ES-I3 (cell line): ENCODE results near the gene PDF.

Experiments used
- H3K36me3 ChIP-seq: 2 replicates; pipeline ENCODE4 v1.6.1; 2013; ENCODE audit warnings: mild to moderate bottlenecking, low read length, control low read depth, moderate library complexity; ENCODE audit not compliant: insufficient read depth
- H3K4me1 ChIP-seq: 2 replicates; pipeline ENCODE4 v1.6.1; 2013; ENCODE audit warnings: mild to moderate bottlenecking, control low read depth, low read length; ENCODE audit not compliant: insufficient read depth
- H3K9ac ChIP-seq: 2 replicates; pipeline ENCODE4 v1.6.1; 2013; ENCODE audit warnings: low read depth, mild to moderate bottlenecking, low read length, moderate library complexity
- H3K9me3 ChIP-seq: 2 replicates; pipeline ENCODE4 v1.6.1; 2013; ENCODE audit warnings: mild to moderate bottlenecking, low read length, moderate library complexity; ENCODE audit not compliant: control insufficient read depth, insufficient read depth

Gene PDF

GRCh38 chr16:69326172-69326873 is 4.1 kb downstream of the PDF start:
- no peaks in the 10 kb centered on the region for H3K9me3 ChIP-seq
- H3K4me1 ChIP-seq = 0 out of 2 replicates have a peak, but pooled peaks cover 6% of the 10 kb centered on the region
- no peak overlapping the region for H3K9ac ChIP-seq
- peaks cover 32% of the 10 kb centered on the region for H3K36me3 ChIP-seq

DNA sequence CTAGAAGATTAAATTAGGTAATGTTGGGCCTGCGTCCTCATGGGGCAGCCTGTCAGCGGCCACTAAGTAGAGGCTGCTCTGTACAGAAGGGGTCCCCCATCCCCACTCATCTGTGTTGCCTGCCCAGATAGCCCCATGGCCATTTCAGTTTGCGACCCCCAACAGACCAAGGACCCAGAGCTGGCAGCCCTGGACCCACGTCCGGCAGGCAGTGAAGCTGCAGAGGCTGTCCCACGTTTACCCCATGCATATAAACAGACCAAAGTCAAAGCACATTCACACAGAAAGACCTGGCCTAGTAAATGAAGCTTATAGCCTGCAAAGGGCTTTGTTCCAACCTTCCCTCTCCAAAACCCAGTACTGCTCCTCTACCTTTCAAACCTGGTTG is 4.6 kb downstream of the PDF start:
- Histone ChIP-seq H3K9ac (no peak overlapping the region), H3K4me1 (0 out of 2 replicates have a peak, but pooled peaks cover 6% of the 10 kb centered on the region), H3K36me3 (peaks cover 35% of the 10 kb centered on the region), H3K9me3 (no peaks in the 10 kb centered on the region)

- peaks cover 42% of the 10 kb centered on the region for H3K36me3 ChIP-seq
- H3K9me3 ChIP-seq = no peaks in the 10 kb centered on the region
- no peak overlapping the region for H3K9ac ChIP-seq
- 0 out of 2 replicates have a peak, but pooled peaks cover 6% of the 10 kb centered on the region for H3K4me1 ChIP-seq
Observed at GRCh38 chr16:69324585-69325253, 5.7 kb downstream of the PDF start.

- Histone ChIP-seq H3K36me3 (peaks cover 42% of the 10 kb centered on the region), H3K9ac (no peak overlapping the region), H3K4me1 (0 out of 2 replicates have a peak, but pooled peaks cover 6% of the 10 kb centered on the region), H3K9me3 (no peaks in the 10 kb centered on the region)
Observed at GRCh38 chr16:69324013-69324531, 6.3 kb downstream of the PDF start.

- 0 out of 2 replicates have a peak, but pooled peaks cover 2% of the 10 kb centered on the region for H3K4me1 ChIP-seq
- H3K9me3 ChIP-seq = no peaks in the 10 kb centered on the region
- no peak overlapping the region for H3K9ac ChIP-seq
- peaks cover 40% of the 10 kb centered on the region for H3K36me3 ChIP-seq
Observed at GRCh38 chr16:69323415-69323814, 7.0 kb downstream of the PDF start.

GRCh38 chr16:69322343-69322742 is 8.0 kb downstream of the PDF start:
- H3K9me3 ChIP-seq = no peaks in the 10 kb centered on the region
- no peaks in the 10 kb centered on the region for H3K4me1 ChIP-seq
- peaks cover 37% of the 10 kb centered on the region for H3K36me3 ChIP-seq
- no peak overlapping the region for H3K9ac ChIP-seq

GRCh38 chr16:69321080-69321479 is 9.3 kb downstream of the PDF start:
- H3K36me3 ChIP-seq = peaks cover 29% of the 10 kb centered on the region
- no peak overlapping the region for H3K9ac ChIP-seq
- H3K4me1 ChIP-seq = no peaks in the 10 kb centered on the region
- no peaks in the 10 kb centered on the region for H3K9me3 ChIP-seq

DNA sequence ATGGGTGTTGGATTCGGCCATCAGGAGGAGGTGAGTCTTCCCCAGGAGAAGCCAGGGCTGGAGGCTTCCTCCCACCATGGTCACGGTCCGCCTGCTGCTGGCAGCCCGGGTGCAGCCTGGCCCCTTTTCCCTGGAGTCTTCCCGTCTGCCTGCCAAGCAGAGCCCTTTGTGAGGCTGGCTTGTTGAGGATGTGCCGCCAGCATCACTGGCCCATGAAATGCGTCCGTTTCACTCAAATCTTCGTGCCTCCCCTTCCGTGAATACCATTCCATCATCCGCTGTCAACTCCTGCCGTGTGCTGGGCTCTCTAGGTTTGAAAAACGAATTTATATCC is 9.7 kb downstream of the PDF start:
- Histone ChIP-seq H3K36me3 (peaks cover 27% of the 10 kb centered on the region), H3K4me1 (no peaks in the 10 kb centered on the region), H3K9me3 (no peaks in the 10 kb centered on the region), H3K9ac (no peak overlapping the region)

DNA sequence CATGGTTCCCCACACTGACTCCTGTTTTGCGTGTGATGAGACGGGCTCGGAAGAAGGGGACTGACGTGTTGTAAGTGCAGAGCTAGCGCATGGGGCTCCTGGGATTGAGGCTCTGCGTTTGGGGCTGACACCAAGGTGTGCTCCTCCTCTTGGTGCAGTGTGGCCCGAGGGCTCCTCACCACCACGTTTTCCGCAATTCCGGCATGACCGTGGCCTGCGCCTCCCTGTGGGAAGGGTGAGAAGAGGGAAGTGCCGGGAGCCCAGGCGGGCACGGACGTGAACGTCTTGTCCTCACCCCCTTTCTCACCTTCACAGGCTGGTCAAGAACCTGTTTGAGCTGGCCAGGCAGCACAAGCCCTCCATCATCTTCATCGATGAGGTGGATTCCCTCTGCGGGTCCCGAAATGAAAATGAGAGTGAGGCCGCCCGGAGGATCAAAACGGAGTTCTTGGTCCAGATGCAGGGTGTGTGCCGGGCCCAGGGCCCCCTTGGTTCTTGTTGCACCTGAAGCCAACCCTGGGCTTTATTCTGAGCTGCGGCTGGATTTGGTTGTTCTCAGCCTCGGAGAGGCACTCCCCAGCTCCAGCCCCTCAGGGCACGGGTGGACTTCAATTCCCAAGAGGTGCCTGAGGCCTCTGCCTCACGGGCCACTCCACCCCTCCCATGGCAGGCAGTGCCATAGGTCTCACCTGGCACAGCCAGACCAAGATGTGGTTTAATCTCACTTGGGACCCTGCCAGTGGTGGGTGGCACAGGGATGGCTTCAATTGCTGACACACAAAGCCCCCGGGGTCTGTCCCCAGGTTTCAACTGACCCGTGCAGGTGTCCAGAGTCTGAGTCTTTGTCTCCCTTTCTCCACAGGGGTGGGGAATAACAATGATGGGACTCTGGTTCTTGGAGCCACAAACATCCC is 10.3 kb downstream of the PDF start:
- Histone ChIP-seq H3K9ac (no peak overlapping the region), H3K4me1 (no peaks in the 10 kb centered on the region), H3K36me3 (peaks cover 27% of the 10 kb centered on the region), H3K9me3 (no peaks in the 10 kb centered on the region)

GRCh38 chr16:69319381-69319780 is 11.0 kb downstream of the PDF start:
- H3K9ac ChIP-seq = no peak overlapping the region
- H3K9me3 ChIP-seq = no peaks in the 10 kb centered on the region
- peaks cover 27% of the 10 kb centered on the region for H3K36me3 ChIP-seq
- no peaks in the 10 kb centered on the region for H3K4me1 ChIP-seq

DNA sequence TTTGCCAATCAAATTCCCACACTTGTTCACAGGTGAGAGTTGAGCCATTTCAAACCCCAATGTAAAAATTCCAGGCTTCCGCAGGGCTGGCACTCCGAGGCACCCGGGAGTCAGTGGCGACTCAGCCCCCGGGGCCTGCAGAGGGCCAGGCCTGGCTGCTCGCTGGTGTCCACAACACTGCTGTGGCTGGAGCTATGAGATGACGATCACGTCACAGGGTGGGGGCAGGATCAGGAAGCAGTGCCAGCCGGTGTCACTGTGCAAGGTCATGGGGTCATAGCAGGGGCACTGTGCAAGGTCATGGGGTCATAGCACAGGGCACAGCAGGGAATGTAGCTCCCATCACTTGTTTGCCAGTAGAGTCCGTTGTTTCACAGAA is 11.5 kb downstream of the PDF start:
- H3K36me3 ChIP-seq = peaks cover 27% of the 10 kb centered on the region

GRCh38 chr16:69318177-69318910 is 12.0 kb downstream of the PDF start:
- Histone ChIP-seq H3K9ac (no peak overlapping the region), H3K36me3 (peaks cover 26% of the 10 kb centered on the region), H3K9me3 (no peaks in the 10 kb centered on the region), H3K4me1 (no peaks in the 10 kb centered on the region)

More for the DNA sequence above, 11.5 kb downstream of the PDF start:
- Histone ChIP-seq H3K9ac (no peak overlapping the region), H3K4me1 (no peaks in the 10 kb centered on the region), H3K9me3 (no peaks in the 10 kb centered on the region)

- H3K9me3 ChIP-seq = no peaks in the 10 kb centered on the region
- H3K36me3 ChIP-seq = peaks cover 13% of the 10 kb centered on the region
- no peak overlapping the region for H3K9ac ChIP-seq
- H3K4me1 ChIP-seq = no peaks in the 10 kb centered on the region
Observed at GRCh38 chr16:69316595-69317034, 13.8 kb downstream of the PDF start.
